ENCODE data around the gene TFAP2D. TPM values are rescaled to one million over a fixed set of nuclear protein-coding genes. Genes with fewer than 3 reads are reported as not detected.

TFAP2D gene
- total RNA-seq, 1 experiment from 2014 or later = not detected

DNA sequence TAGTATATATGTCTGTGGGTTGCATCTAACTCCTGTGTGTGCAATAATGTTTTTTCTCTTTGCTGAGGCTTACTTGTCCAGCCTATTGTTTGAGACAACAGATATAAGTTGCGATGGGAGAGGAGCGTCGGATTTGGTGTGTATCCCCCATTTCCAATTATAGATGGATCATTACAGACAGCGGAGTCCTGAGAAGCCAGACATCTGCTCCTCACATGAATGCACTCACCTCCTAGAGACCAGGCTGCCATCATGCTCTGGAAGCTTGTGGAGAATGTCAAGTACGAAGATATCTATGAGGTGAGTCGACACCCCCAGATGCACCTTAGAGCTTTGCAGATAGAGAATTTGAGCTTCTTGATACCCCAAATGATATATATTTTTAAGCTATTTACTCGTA is 105.3 kb downstream of the TFAP2D start, which contains the start of gene TFAP2B:
Gene TFAP2B (plus strand): TSS at position 199 of the 400 bp plus-strand sequence. CDS start 21 bp downstream, at position 220.
- DNase-seq (ENCODE audit: low read depth) = no peak

DNA sequence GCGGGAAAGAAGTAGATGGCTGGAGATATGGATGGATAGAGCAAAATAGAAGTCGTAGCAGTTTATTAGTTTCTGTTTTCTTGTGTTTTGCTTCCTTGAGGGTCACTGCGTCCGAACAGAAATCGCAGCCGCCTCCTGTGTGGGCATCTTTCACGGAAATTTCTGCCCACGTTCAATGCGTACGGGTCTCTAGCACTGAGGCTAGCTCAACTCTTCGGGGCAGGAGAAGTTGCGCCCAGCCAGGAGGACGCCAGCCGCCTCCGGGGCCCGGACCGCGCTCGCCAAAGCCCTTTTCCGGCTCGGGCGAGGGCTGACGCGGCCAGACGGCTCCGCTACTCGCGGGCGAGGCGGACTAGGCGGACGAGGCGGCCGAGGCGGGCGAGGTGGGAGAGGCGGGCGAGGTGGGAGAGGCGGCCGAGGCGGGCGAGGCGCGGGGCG is 106.2 kb downstream of the TFAP2D start:
- no peak for DNase-seq (ENCODE audit: low read depth)

DNA sequence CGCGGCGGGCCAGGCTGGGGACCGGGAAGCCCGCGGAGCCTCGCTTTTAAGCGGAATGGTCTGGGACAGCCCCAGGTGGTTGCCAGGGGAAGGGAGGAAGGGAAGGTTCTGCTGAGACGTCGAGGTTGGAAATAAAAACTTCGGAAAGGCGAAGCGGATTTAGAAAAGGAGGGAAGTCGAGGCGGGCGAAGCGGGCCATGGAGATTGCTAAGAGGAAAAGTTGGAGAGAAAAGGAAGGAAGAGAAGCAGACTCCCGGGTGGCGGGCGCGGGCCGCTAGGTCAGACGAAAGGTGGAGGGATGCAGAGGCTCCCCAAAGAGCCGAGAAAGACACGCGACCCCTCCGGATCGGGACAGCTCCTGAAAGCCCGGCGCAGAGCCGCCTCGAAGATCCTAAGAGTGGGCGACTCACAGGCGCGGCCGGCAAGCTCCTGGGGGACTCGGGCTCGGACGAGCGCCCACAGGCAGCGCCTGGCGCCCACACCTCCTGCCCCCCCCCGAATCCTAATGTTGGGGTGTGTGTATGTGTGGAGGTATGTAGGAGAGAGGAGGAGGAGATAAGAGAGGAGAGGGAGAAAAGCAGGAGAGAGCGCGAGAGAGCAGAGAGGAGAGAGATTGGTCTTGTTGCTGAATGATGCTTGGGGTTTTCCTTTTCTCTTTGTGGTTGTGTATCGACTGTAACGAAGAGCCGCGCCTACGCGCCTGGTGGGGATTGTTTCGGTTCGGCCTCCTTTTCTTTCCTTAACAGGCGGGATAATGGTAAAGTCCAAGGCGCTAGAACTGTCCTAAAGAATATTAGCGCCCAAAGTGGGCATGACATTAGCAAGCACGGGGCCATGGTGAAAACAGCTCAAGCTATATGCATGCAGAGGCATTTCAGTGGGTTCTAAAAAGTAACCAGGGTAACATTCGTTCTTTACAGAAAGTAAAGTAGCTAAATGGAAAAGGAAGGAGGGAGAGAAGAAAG is 106.9 kb downstream of the TFAP2D start:
- DNase-seq (ENCODE audit: low read depth) = peak; percentile 39

DNA sequence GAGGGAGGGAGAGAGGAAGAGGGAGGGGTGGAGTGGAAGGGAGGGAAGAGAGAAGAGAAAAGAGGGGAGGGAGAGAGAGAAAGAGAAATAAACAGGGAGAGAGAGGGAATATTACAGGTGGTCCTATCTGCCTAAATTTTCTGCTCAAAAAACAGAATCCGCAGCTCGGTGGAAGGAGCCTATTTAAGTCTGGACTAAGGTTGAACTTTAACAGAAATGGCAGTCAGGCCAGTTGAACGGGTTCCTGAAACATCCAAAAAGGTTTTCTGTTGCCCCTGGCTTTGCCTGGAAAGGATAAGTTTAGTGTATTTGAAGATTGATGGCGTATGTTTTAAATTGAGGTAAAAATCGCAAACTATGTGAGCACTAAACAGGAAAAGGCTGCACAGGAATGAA is 107.5 kb downstream of the TFAP2D start:
- DNase-seq (ENCODE audit: low read depth) = peak; percentile 11

DNA sequence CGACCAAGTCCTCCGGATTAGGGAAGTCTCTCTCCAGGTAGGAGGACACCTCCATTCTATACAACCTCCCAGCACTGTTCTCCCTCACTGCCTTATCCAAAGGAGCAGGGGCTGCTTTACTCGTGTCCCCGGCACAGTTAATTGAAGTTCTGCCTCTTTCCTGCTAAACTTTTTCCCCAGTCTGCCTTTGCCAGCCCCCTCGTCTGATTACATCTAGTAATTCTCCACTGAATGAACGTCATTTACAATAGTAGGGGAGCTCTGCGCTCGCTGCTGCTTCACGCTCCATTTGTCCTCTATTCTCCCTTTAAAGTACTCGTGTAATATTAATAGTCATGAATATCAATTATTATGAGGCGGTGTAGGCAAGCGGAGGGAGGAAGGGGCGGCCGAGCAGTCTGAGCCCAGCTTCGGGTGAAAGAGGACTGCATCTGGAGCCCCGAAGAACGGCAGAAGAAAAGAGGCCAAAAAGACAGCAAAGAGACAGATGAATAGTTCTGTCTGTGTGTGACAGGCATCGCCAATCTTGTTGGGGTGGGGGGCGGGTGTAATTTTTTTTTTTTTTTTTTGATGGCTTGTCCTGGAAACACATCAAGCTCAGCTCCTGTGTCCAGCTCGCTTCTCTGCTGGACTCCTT is 108.2 kb downstream of the TFAP2D start:
- no peak for DNase-seq (ENCODE audit: low read depth)

DNA sequence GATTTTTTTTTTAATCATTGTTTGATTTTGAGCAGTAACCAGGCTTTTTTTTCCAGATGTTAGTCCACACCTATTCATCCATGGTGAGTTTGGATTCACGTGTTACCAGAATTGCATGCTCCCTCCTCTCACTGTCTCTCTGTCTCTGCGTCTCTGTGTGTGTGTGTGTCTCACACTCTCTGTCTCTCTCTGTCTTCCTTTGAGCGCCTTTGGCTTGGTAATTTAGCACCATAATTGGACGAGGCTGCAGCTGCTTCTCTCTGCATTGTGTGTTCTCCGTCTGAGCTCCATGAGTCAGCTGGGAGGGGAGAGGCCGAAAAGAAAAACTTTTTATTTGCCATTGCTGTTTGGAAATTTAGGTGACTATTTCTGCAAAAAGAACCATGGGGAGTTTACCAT is 108.8 kb downstream of the TFAP2D start:
- DNase-seq (ENCODE audit: low read depth) = peak; percentile 69

Other genes with a start within 250 kb of the TFAP2D start
- gene TFAP2B, start 105.3 kb downstream of the TFAP2D start, total RNA-seq (2014; rRNA removed; shearing (Covaris generic)) = 0.10 TPM in 1 of 2 replicates, not detected in the other

Data from M059J (cell line).